ENCODE data around the gene DPEP2. TPM values are rescaled to one million over a fixed set of nuclear protein-coding genes. Genes with fewer than 3 reads are reported as not detected.
A peak's percentile ranks its signal among the peaks of the same experiment; 100 is the strongest.

The DPEP2 gene
- total and polyA plus RNA-seq, 4 experiments from 2014 or later: 46.9 to 119 (median 82.4) TPM

GRCh38 chr16:68009157-68009735, 10.0 kb upstream of the DPEP2 start:
- H3K27me3 Mint-ChIP-seq: no peaks in the 10 kb centered on the region
- Histone ChIP-seq H3K36me3 (ENCODE audit: insufficient read depth, low read length) (no peaks in the 10 kb centered on the region), H3K4me1 (ENCODE audit: insufficient read depth, low read length) (peaks cover 26% of the 10 kb centered on the region), H3K27me3 (ENCODE audit: insufficient read depth, low read length) (no peaks in the 10 kb centered on the region), H3K4me3 (ENCODE audit: low read length in 2 of 2) (no peak overlapping the region), H3K9me3 (ENCODE audit: control insufficient read depth in 1 of 2, low read length in 2 of 2) (no peaks in the 10 kb centered on the region), H3K27ac (ENCODE audit: low read depth, low read length) (no peak overlapping the region)
- DNase-seq: no peak
- ChIA-PET CTCF (ENCODE audit: partially characterized antibody) (interaction anchor here (1.4 kb wide), 1 partner anchor 10 kb away, joined by 3 read pairs; the partner anchor contains the start of gene DPEP2), POLR2A (ENCODE audit: partially characterized antibody) (interaction anchor here (1.2 to 4.7 kb wide), 2 partner anchors 9 to 13 kb away, joined by 5 to 67 read pairs; partner anchors contain the start of genes DDX28 and DUS2)
- H3K4me3 Mint-ChIP-seq: no peak overlapping the region
- peak overlapping the region in 4 of 7 donors; percentile 48 to 85 (median 68) for H3K27ac Mint-ChIP-seq
- no peaks in the 10 kb centered on the region for H3K9me3 Mint-ChIP-seq
- peaks cover 17 to 36% (median 22%) of the 10 kb centered on the region in 4 donors for H3K4me1 Mint-ChIP-seq
- intact Hi-C loops (cut with micrococcal nuclease): no loop called here
- H3K36me3 Mint-ChIP-seq: no peaks in the 10 kb centered on the region

- Histone ChIP-seq H3K4me3 (ENCODE audit: low read length in 2 of 2) (no peak overlapping the region), H3K36me3 (ENCODE audit: insufficient read depth, low read length) (no peaks in the 10 kb centered on the region), H3K9me3 (ENCODE audit: control insufficient read depth in 1 of 2, low read length in 2 of 2) (no peaks in the 10 kb centered on the region), H3K27ac (ENCODE audit: low read depth, low read length) (peak overlapping the region; percentile 29), H3K4me1 (ENCODE audit: insufficient read depth, low read length) (peaks cover 56% of the 10 kb centered on the region), H3K27me3 (ENCODE audit: insufficient read depth, low read length) (no peaks in the 10 kb centered on the region)
- H3K27ac Mint-ChIP-seq: peak overlapping the region; percentile 81 to 97 (median 95)
- DNase-seq: peak; percentile 61 to 77 (median 67)
- intact Hi-C loops (cut with micrococcal nuclease): loop anchor here (1.0 to 2.0 kb wide), 2 partner anchors 13 to 17 kb away; partner anchors contain the start of genes DDX28 and DUS2
- H3K4me1 Mint-ChIP-seq: peaks cover 22 to 53% (median 37%) of the 10 kb centered on the region in 4 donors
- CTCF ChIA-PET (ENCODE audit: partially characterized antibody): interaction anchor here (0.9 to 6.0 kb wide), 12 partner anchors 9 to 79 kb away, joined by 3 to 45 read pairs (median 5); partner anchors contain the start of genes DDX28, DUS2 and NFATC3
- H3K9me3 Mint-ChIP-seq: no peaks in the 10 kb centered on the region
- H3K36me3 Mint-ChIP-seq: no peaks in the 10 kb centered on the region
- peak overlapping the region in 7 of 8 donors; percentile 46 to 76 (median 60) for H3K4me3 Mint-ChIP-seq
- POLR2A ChIA-PET (ENCODE audit: partially characterized antibody): interaction anchor here (0.6 to 4.7 kb wide), 29 partner anchors 8 to 361 kb away, joined by 3 to 67 read pairs (median 4); partner anchors contain the start of genes CARMIL2, DDX28, DPEP2 and DPEP2NB
- no peaks in the 10 kb centered on the region for H3K27me3 Mint-ChIP-seq
These were observed 6.6 kb upstream of the DPEP2 start for GRCh38 chr16:68005786-68006286.

DNA sequence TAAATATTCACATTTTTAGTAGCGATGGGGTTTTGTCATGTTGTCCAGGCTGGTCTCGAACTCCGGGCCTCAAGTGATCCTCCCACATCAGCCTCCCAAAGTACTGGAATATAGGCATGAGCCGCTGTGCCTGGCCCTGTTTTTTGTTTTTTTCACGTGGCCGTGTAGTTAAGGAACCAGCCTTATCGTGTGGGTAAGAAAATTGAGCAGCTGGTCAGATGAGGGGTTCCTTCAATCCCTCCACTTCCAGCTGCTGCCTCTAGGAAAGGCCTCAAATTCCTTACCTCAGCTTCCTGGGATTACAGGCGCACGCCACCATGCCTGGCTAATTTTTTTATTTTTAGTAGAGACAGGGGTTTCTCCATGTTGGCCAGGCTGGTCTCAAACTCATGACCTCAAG, 5.9 kb upstream of the DPEP2 start:
- DNase-seq: no peak
- H3K27me3 ChIP-seq (ENCODE audit: insufficient read depth, low read length): no peaks in the 10 kb centered on the region
- Mint-ChIP-seq H3K9me3 (no peaks in the 10 kb centered on the region), H3K27me3 (no peaks in the 10 kb centered on the region), H3K27ac (peak overlapping the region; percentile 81 to 97 (median 95)), H3K4me1 (peaks cover 27 to 53% (median 42%) of the 10 kb centered on the region in 4 donors), H3K36me3 (no peaks in the 10 kb centered on the region), H3K4me3 (peak overlapping the region in 7 of 8 donors; percentile 17 to 76 (median 60))
- H3K36me3 ChIP-seq (ENCODE audit: insufficient read depth, low read length): no peaks in the 10 kb centered on the region
- intact Hi-C loops (cut with micrococcal nuclease): no loop called here
- POLR2A ChIA-PET (ENCODE audit: partially characterized antibody): interaction anchor here (0.7 to 4.7 kb wide), 23 partner anchors 8 to 360 kb away, joined by 3 to 67 read pairs (median 4); partner anchors contain the start of genes CARMIL2, DDX28, DPEP2 and DPEP2NB
- H3K9me3 ChIP-seq (ENCODE audit: control insufficient read depth in 1 of 2, low read length in 2 of 2): no peaks in the 10 kb centered on the region
- peak overlapping the region; percentile 29 for H3K27ac ChIP-seq (ENCODE audit: low read depth, low read length)
- peaks cover 62% of the 10 kb centered on the region for H3K4me1 ChIP-seq (ENCODE audit: insufficient read depth, low read length)
- CTCF ChIA-PET (ENCODE audit: partially characterized antibody): interaction anchor here (0.9 to 6.0 kb wide), 10 partner anchors 9 to 70 kb away, joined by 3 to 45 read pairs (median 6); partner anchors contain the start of genes DDX28 and DUS2
- H3K4me3 ChIP-seq (ENCODE audit: low read length in 2 of 2): no peak overlapping the region

DNA sequence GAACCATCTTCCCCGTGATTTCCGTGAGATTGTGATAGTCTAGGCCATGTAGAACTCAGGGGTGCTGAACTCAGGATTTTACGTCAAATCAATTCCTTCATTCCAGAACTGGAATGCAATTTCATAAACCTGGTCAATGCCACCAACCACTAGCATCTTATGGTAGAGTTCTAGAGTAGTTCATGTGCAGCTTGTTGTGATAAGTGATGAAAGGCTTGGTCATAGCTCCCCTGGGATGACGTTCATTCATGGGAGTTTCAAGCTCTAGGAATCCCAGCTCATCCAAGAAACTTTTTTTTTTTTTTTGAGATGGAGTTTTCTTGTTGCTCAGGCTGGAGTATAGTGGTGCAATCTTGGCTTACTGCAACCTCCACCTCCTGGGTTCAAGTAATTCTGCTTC, 3.7 kb upstream of the DPEP2 start:
- ChIA-PET POLR2A (ENCODE audit: partially characterized antibody) (interaction anchor here (0.6 to 4.2 kb wide), 8 partner anchors 9 to 104 kb away, joined by 3 to 35 read pairs (median 5); partner anchors contain the start of genes DDX28, DUS2 and NFATC3), CTCF (ENCODE audit: partially characterized antibody) (interaction anchor here (1.6 to 6.5 kb wide), 5 partner anchors 9 to 119 kb away, joined by 4 to 45 read pairs (median 38); partner anchors contain the start of genes DDX28 and DUS2)
- H3K4me3 Mint-ChIP-seq: no peak overlapping the region
- peaks cover 40 to 70% (median 55%) of the 10 kb centered on the region in 4 donors for H3K4me1 Mint-ChIP-seq
- Histone ChIP-seq H3K27ac (ENCODE audit: low read depth, low read length) (no peak overlapping the region), H3K4me3 (ENCODE audit: low read length in 2 of 2) (no peak overlapping the region), H3K36me3 (ENCODE audit: insufficient read depth, low read length) (no peaks in the 10 kb centered on the region), H3K4me1 (ENCODE audit: insufficient read depth, low read length) (peaks cover 82% of the 10 kb centered on the region), H3K9me3 (ENCODE audit: control insufficient read depth in 1 of 2, low read length in 2 of 2) (no peaks in the 10 kb centered on the region), H3K27me3 (ENCODE audit: insufficient read depth, low read length) (no peaks in the 10 kb centered on the region)
- no peaks in the 10 kb centered on the region for H3K9me3 Mint-ChIP-seq
- no peaks in the 10 kb centered on the region for H3K27me3 Mint-ChIP-seq
- intact Hi-C loops (cut with micrococcal nuclease): no loop called here
- H3K36me3 Mint-ChIP-seq: no peaks in the 10 kb centered on the region
- H3K27ac Mint-ChIP-seq: peak overlapping the region; percentile 23 to 86 (median 48)
- no peak for DNase-seq

DNA sequence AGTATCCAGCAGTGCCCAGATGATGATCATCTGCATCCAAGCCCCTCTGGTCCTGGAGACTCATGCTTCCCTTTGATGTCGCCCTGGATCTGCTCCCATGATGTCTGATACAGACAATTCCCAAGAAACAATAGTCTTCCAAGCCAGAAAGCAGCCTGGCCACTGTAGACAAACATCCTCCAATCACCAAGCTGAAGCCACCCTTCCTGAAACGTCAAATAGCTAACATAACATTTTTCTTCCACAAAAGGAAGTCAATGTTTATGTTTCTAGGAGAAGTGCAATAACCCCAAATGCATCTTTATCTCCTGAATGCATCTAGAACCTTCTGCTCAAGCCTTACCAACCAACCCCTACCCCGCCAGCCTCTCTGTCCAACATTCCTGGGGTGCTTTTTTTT, 1.2 kb upstream of the DPEP2 start:
- H3K9me3 ChIP-seq (ENCODE audit: control insufficient read depth in 1 of 2, low read length in 2 of 2): no peaks in the 10 kb centered on the region
- ChIA-PET CTCF (ENCODE audit: partially characterized antibody) (interaction anchor here (0.9 to 6.5 kb wide), 3 partner anchors 19 to 40 kb away, joined by 3 to 45 read pairs (median 39); partner anchors contain the start of genes DDX28 and DUS2), POLR2A (ENCODE audit: partially characterized antibody) (interaction anchor here (0.7 to 6.2 kb wide), 21 partner anchors 8 to 463 kb away, joined by 3 to 95 read pairs (median 4); partner anchors contain the start of genes CTCF, DDX28, DPEP2NB and DUS2)
- H3K4me1 Mint-ChIP-seq: peaks cover 33 to 78% (median 54%) of the 10 kb centered on the region in 4 donors
- H3K27me3 ChIP-seq (ENCODE audit: insufficient read depth, low read length): no peaks in the 10 kb centered on the region
- peak overlapping the region; percentile 84 to 99 (median 95) for H3K27ac Mint-ChIP-seq
- peak in 2 of 5 donors; percentile 19 to 31 for DNase-seq
- H3K9me3 Mint-ChIP-seq: no peaks in the 10 kb centered on the region
- peaks cover 82% of the 10 kb centered on the region for H3K4me1 ChIP-seq (ENCODE audit: insufficient read depth, low read length)
- intact Hi-C loops (cut with micrococcal nuclease): no loop called here
- no peaks in the 10 kb centered on the region for H3K27me3 Mint-ChIP-seq
- peak overlapping the region; percentile 84 to 96 (median 88) for H3K4me3 Mint-ChIP-seq
- H3K4me3 ChIP-seq (ENCODE audit: low read length in 2 of 2): peak overlapping the region in 1 of 2 donors; percentile 41
- peaks cover 0 to 2% of the 10 kb centered on the region in 2 donors for H3K36me3 Mint-ChIP-seq
- H3K36me3 ChIP-seq (ENCODE audit: insufficient read depth, low read length): no peaks in the 10 kb centered on the region
- H3K27ac ChIP-seq (ENCODE audit: low read depth, low read length): peak overlapping the region; percentile 60

DNA sequence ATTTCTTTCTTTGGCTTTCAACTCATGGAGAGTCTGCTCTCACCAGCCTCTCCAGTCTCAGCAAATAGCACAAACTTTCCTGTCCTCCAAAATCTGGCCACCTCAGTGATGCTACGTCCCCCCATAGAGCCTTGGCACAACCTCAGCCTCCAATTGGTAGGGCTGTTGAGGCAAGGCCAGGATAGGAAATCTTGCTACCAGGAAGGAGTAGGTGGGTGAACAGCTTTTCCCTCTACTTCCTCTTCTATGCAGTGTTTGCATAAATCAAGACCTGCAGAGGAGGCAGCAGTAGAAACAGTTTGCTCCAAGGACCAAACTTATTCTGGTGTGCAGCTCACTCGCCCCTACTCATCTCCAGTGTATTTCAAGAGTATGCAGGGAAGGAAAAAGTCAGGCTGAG, 701 bp upstream of the DPEP2 start:
- Histone ChIP-seq H3K9me3 (ENCODE audit: control insufficient read depth in 1 of 2, low read length in 2 of 2) (no peaks in the 10 kb centered on the region), H3K27me3 (ENCODE audit: insufficient read depth, low read length) (no peaks in the 10 kb centered on the region), H3K4me3 (ENCODE audit: low read length in 2 of 2) (peak overlapping the region in 1 of 2 donors; percentile 41), H3K36me3 (ENCODE audit: insufficient read depth, low read length) (no peaks in the 10 kb centered on the region), H3K27ac (ENCODE audit: low read depth, low read length) (peak overlapping the region; percentile 60), H3K4me1 (ENCODE audit: insufficient read depth, low read length) (peaks cover 80% of the 10 kb centered on the region)
- Mint-ChIP-seq H3K27me3 (no peaks in the 10 kb centered on the region), H3K27ac (peak overlapping the region; percentile 84 to 99 (median 95)), H3K4me3 (peak overlapping the region; percentile 84 to 96 (median 88)), H3K9me3 (no peaks in the 10 kb centered on the region), H3K4me1 (peaks cover 36 to 78% (median 54%) of the 10 kb centered on the region in 4 donors), H3K36me3 (peaks cover 0 to 2% of the 10 kb centered on the region in 2 donors)
- ChIA-PET POLR2A (ENCODE audit: partially characterized antibody) (interaction anchor here (0.6 to 6.2 kb wide), 19 partner anchors 8 to 463 kb away, joined by 3 to 95 read pairs (median 5); partner anchors contain the start of genes CTCF, DDX28, DPEP2NB and DUS2), CTCF (ENCODE audit: partially characterized antibody) (interaction anchor here (0.7 to 6.5 kb wide), 5 partner anchors 19 to 64 kb away, joined by 3 to 45 read pairs (median 3); partner anchors contain the start of genes DDX28, DUS2 and PSMB10)
- intact Hi-C loops (cut with micrococcal nuclease): loop anchor here (1.0 kb wide), 1 partner anchor 65 kb away; no protein-coding TSS in a partner anchor
- DNase-seq: no peak

All from CD4-positive, alpha-beta memory T cell (primary cell).